Keratinocyte (primary cell): Measurements from ENCODE around the gene CR1L.

Source experiments
- EZH2 ChIP-seq: IDR thresholded peaks from one replicate; pipeline ENCODE4 v1.6.1; 2012; ENCODE audit warnings: inconsistent platforms, mild to moderate bottlenecking, low read length, moderate library complexity
- TF ChIP-seq, protein P1 (sequence below), 3 experiments: IDR thresholded peaks in 1 of 3; conservative IDR thresholded peaks in 1 of 3; optimal IDR thresholded peaks in 1 of 3; 2 replicates in 2 of 3; 3 replicates in 1 of 3; pipeline versions ENCODE3 to v1.5.1; 2011; ENCODE audit warnings: low read length in 3 of 3, mild to moderate bottlenecking in 3 of 3, moderate library complexity in 2 of 3, control low read depth in 1 of 3, inconsistent platforms in 1 of 3; ENCODE audit not compliant: insufficient read depth in 2 of 3; ENCODE audit errors: extremely low read depth in 1 of 3

DNA sequence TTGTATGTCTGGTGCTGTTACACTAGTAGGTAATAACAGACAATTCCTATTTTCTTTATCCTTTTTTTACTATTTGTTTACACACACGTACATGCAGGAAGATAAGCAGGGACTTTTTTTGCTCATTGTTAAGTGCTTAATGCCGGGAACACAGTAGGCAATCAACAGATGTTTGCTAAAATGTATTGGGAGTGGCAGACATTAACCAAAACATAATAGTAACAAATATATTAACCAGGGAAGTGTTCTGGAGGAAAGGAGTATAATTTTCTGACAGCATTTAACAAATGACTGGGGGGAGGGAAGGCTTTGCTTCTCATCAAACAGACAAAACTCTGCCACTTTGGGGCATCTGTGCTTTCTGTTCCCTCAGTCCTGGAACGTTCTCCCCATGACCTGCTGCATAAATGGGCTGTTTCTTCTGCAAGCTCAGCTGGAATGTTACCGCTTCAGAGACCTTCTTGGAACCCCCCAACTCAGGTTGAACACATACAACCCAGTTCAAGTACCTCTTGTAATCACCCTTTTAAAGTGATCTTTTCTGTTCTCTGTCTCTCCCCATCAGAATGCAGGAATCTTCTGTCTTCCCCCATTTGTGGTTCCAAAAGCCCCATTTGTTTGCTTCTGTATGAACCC is 2.1 kb downstream of the CR1L start:
- TF ChIP-seq, protein P1, sequence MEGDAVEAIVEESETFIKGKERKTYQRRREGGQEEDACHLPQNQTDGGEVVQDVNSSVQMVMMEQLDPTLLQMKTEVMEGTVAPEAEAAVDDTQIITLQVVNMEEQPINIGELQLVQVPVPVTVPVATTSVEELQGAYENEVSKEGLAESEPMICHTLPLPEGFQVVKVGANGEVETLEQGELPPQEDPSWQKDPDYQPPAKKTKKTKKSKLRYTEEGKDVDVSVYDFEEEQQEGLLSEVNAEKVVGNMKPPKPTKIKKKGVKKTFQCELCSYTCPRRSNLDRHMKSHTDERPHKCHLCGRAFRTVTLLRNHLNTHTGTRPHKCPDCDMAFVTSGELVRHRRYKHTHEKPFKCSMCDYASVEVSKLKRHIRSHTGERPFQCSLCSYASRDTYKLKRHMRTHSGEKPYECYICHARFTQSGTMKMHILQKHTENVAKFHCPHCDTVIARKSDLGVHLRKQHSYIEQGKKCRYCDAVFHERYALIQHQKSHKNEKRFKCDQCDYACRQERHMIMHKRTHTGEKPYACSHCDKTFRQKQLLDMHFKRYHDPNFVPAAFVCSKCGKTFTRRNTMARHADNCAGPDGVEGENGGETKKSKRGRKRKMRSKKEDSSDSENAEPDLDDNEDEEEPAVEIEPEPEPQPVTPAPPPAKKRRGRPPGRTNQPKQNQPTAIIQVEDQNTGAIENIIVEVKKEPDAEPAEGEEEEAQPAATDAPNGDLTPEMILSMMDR (optimal IDR thresholded peaks at IDR 0.05 in 1 of 3, IDR thresholded peaks at IDR 0.05 in 1 of 3, conservative IDR thresholded peaks at IDR 0.05 in 1 of 3; ENCODE audit: extremely low read depth in 1 of 3, insufficient read depth in 2 of 3, low read length in 3 of 3) = no peak
- no peak for TF ChIP-seq EZH2
